Spleen (tissue), 7 donors: Measurements from ENCODE around the gene SHISA6.

Source experiments
- CTCF ChIP-seq, 11 experiments: fragments of 200-600 bp in 7 of 11; fragments of 450-650 bp in 4 of 11; sonication (generic) in 4 of 11; IDR thresholded peaks in 8 of 11; conservative IDR thresholded peaks in 3 of 11; 1 replicate in 7 of 11; 2 replicates in 4 of 11; pipeline versions ENCODE4 v1.4.0 to v1.8.0; 2016 to 2021; ENCODE audit warnings: antibody characterized with exemption in 11 of 11, inconsistent platforms in 4 of 11, mild to moderate bottlenecking in 1 of 11
- POLR2A ChIP-seq, 3 donors: fragments of 450-650 bp; IDR thresholded peaks; one replicate each; pipeline ENCODE4 v1.5.1; 2017; ENCODE audit warnings: antibody characterized with exemption in 3 of 3, mild to moderate bottlenecking in 1 of 3
- POLR2AphosphoS5 ChIP-seq, 3 donors: sonication (generic); formaldehyde crosslinking; IDR thresholded peaks; one replicate each; pipeline ENCODE4 v1.5.1; 2017; ENCODE audit warnings: antibody characterized with exemption in 3 of 3
- donor health status: DM: no; HTN: no; CAD: no; lungs with moderate emphysema.
- donor health status: DM: no; HTN: no; CAD: no.
- donor health status: DM: no; HTN: no; CAD: no.

- no peak for TF ChIP-seq CTCF (IDR thresholded peaks at IDR 0.05 in 8 of 11, conservative IDR thresholded peaks at IDR 0.05 in 3 of 11)
- no peak for TF ChIP-seq POLR2A (IDR thresholded peaks at IDR 0.05)
- no peak for TF ChIP-seq POLR2AphosphoS5 (IDR thresholded peaks at IDR 0.05)
Measured at GRCh38 chr17:11495613-11496012, 254.6 kb downstream of the SHISA6 start.
